ENCODE data around the gene ARHGAP6.

DNA sequence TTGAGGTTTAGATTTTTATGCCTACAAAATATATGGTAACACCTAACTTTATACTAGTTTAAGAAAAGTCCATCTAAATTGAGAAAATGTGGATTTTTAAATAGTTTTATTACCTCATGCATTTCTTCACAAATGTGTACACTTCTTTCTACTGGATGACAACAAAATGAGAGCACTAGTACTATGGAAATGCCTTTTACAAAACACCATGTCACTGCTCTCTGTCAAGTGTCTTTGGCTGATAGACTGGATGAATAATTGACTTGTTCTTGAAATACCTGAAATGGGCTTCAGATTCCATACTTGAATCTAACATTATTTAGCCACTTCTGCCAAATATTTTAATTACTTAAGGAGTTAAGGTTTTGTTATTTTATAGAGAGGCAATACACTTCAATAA lies 323.0 kb downstream of the ARHGAP6 start:
- TF ChIP-seq, protein P1, sequence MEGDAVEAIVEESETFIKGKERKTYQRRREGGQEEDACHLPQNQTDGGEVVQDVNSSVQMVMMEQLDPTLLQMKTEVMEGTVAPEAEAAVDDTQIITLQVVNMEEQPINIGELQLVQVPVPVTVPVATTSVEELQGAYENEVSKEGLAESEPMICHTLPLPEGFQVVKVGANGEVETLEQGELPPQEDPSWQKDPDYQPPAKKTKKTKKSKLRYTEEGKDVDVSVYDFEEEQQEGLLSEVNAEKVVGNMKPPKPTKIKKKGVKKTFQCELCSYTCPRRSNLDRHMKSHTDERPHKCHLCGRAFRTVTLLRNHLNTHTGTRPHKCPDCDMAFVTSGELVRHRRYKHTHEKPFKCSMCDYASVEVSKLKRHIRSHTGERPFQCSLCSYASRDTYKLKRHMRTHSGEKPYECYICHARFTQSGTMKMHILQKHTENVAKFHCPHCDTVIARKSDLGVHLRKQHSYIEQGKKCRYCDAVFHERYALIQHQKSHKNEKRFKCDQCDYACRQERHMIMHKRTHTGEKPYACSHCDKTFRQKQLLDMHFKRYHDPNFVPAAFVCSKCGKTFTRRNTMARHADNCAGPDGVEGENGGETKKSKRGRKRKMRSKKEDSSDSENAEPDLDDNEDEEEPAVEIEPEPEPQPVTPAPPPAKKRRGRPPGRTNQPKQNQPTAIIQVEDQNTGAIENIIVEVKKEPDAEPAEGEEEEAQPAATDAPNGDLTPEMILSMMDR (IDR thresholded peaks at IDR 0.05) = no peak
- TF ChIP-seq POLR2A (IDR thresholded peaks at IDR 0.05) = no peak

All from uterus (tissue), 2 donors.